PC-9 (cell line): Measurements from ENCODE around the gene PLD2.

ENCODE experiments used
- EZH2 ChIP-seq: fragments of 200-600 bp; sonication (generic); IDR thresholded peaks from 2 replicates; pipeline ENCODE4 v1.8.0; 2017; ENCODE audit warnings: antibody characterized with exemption, low read depth
- TF ChIP-seq, protein P1 (sequence below): fragments of 200-600 bp; sonication (generic); conservative IDR thresholded peaks from 2 replicates; pipeline ENCODE4 v1.6.1; 2017; ENCODE audit warnings: mixed run types, antibody characterized with exemption, mild to moderate bottlenecking, moderate library complexity

DNA sequence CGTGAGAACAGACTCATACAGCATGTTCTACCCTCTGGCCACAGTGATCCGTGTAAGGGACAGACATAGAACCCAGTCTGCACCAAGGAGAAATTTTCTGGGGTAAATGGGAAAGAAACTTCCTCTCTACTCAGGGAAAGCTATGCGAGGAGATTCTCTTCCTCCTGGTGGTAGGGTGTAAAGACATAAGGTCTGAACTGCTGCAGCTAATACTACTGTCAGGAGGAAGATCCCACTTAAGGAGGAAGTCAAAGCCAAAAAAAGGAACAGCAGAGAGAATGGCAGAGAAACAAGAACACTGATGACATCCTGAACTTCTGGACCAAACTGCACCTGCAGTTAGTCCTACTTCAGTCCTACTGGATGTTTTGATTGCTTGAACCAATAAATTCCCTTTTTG lies 42.4 kb upstream of the PLD2 start:
- TF ChIP-seq, protein P1, sequence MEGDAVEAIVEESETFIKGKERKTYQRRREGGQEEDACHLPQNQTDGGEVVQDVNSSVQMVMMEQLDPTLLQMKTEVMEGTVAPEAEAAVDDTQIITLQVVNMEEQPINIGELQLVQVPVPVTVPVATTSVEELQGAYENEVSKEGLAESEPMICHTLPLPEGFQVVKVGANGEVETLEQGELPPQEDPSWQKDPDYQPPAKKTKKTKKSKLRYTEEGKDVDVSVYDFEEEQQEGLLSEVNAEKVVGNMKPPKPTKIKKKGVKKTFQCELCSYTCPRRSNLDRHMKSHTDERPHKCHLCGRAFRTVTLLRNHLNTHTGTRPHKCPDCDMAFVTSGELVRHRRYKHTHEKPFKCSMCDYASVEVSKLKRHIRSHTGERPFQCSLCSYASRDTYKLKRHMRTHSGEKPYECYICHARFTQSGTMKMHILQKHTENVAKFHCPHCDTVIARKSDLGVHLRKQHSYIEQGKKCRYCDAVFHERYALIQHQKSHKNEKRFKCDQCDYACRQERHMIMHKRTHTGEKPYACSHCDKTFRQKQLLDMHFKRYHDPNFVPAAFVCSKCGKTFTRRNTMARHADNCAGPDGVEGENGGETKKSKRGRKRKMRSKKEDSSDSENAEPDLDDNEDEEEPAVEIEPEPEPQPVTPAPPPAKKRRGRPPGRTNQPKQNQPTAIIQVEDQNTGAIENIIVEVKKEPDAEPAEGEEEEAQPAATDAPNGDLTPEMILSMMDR: no peak
- no peak for TF ChIP-seq EZH2
